Activated CD8-positive, alpha-beta memory T cell treated with anti-CD3 and anti-CD28 coated beads, Interleukin-2, amount 50 U/mL, for 24 hours (primary cell): ENCODE data around the gene USP17L22.
"Not testable (repeated sequence)": the region's sequence is repeated elsewhere in the genome, so short reads cannot be mapped to it uniquely, and the experiment has no call there.

Experiments
- DNase-seq: peaks from one replicate; pipeline ENCODE4 v3.0.0-alpha.2; 2020; ENCODE audit errors: extremely low read depth

Gene USP17L22, protein sequence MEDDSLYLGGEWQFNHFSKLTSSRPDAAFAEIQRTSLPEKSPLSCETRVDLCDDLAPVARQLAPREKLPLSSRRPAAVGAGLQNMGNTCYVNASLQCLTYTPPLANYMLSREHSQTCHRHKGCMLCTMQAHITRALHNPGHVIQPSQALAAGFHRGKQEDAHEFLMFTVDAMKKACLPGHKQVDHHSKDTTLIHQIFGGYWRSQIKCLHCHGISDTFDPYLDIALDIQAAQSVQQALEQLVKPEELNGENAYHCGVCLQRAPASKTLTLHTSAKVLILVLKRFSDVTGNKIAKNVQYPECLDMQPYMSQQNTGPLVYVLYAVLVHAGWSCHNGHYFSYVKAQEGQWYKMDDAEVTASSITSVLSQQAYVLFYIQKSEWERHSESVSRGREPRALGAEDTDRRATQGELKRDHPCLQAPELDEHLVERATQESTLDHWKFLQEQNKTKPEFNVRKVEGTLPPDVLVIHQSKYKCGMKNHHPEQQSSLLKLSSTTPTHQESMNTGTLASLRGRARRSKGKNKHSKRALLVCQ

DNA sequence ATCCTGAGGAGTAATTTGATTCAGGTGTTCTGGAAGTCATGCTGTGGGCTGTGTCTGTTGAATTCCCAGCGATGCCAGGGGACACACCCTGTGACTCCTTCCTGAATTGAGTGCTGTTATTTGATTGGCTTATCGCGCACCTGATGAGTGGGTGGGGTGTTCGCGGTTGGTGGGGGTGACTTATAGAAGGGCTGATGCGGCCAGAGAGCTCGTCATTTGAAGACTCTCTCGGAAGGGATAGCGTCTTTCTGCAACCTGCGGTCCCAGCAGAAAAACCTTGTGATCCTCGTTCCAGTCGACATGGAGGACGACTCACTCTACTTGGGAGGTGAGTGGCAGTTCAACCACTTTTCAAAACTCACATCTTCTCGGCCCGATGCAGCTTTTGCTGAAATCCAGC, at the start of gene USP17L22:
Gene USP17L22 (plus strand): TSS at position 301 of the 400 bp plus-strand sequence. CDS start 0 bp downstream, at position 301.
- DNase-seq, result not testable (repeated sequence)

GRCh38 chr4:9219852-9220251, 47.6 kb upstream of the USP17L22 start, which contains the start of gene USP17L12:
Gene USP17L12, plus strand, starts transcription at chr4:9220152. Its CDS starts 0 bp downstream, at chr4:9220152.
- not testable (repeated sequence) for DNase-seq

- not testable (repeated sequence) for DNase-seq
Observed at GRCh38 chr4:9224596-9224995, 42.8 kb upstream of the USP17L22 start, which contains the start of gene USP17L13. Gene USP17L13, plus strand, starts transcription at chr4:9224896. Its CDS starts 0 bp downstream, at chr4:9224896.

DNA sequence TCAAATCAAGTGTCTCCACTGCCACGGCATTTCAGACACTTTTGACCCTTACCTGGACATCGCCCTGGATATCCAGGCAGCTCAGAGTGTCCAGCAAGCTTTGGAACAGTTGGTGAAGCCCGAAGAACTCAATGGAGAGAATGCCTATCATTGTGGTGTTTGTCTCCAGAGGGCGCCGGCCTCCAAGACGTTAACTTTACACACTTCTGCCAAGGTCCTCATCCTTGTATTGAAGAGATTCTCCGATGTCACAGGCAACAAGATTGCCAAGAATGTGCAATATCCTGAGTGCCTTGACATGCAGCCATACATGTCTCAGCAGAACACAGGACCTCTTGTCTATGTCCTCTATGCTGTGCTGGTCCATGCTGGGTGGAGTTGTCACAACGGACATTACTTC, 37.2 kb upstream of the USP17L22 start:
- DNase-seq, result not testable (repeated sequence)

- DNase-seq, result not testable (repeated sequence)
Observed at GRCh38 chr4:9234085-9234484, 33.3 kb upstream of the USP17L22 start, which contains the start of gene USP17L15. Gene USP17L15, plus strand, starts transcription at chr4:9234385. Its CDS starts 0 bp downstream, at chr4:9234385.

DNA sequence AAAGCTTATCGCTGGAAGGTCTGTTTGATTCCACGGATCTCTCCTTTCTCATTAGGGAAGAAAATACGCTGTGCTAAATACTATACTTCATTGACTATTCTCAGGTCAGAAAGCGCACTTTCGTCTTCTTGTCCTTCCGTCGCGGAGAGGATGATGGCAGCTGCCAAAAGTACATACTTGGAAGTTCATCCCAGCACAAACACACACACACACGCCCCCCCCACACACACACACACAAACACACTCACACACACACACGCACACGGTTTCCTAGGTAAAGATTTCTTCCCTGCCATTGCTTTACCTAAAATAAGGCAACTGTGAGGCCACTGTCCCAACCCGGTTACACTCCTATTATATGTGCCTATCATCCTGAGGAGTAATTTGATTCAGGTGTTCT, 29.0 kb upstream of the USP17L22 start:
- DNase-seq, result not testable (repeated sequence)

- not testable (repeated sequence) for DNase-seq
Observed at GRCh38 chr4:9243579-9243978, 23.8 kb upstream of the USP17L22 start, which contains the start of gene USP17L17. Gene USP17L17, plus strand, starts transcription at chr4:9243879. Its CDS starts 0 bp downstream, at chr4:9243879.

DNA sequence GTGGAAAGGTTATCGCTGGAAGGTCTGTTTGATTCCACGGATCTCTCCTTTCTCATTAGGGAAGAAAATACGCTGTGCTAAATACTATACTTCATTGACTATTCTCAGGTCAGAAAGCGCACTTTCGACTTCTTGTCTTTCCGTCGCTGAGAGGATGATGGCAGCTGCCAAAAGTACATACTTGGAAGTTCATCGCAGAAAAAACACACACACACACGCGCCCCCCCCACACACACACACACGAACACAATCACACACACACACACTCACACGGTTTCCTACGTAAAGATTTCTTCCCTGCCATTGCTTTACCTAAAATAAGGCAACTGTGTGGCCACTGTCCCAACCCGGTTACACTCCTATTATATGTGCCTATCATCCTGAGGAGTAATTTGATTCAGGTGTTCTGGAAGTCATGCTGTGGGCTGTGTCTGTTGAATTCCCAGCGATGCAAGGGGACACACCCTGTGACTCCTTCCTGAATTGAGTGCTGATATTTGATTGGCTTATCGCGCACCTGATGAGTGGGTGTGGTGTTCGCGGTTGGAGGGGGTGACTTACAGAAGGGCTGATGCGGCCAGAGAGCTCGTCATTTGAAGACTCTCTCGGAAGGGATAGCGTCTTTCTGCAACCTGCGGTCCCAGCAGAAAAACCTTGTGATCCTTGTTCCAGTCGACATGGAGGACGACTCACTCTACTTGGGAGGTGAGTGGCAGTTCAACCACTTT, 19.3 kb upstream of the USP17L22 start, which contains the start of gene USP17L18:
Gene USP17L18 (plus strand): TSS at position 678 of the 728 bp plus-strand sequence. CDS start 0 bp downstream, at position 678.
- not testable (repeated sequence) for DNase-seq

DNA sequence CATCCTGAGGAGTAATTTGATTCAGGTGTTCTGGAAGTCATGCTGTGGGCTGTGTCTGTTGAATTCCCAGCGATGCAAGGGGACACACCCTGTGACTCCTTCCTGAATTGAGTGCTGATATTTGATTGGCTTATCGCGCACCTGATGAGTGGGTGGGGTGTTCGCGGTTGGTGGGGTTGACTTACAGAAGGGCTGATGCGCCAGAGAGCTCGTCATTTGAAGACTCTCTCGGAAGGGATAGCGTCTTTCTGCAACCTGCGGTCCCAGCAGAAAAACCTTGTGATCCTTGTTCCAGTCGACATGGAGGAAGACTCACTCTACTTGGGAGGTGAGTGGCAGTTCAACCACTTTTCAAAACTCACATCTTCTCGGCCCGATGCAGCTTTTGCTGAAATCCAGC, 14.3 kb upstream of the USP17L22 start, which contains the start of gene USP17L19:
Gene USP17L19 (plus strand): TSS at position 301 of the 400 bp plus-strand sequence. CDS start 0 bp downstream, at position 301.
- DNase-seq, result not testable (repeated sequence)

GRCh38 chr4:9257824-9258223, 9.6 kb upstream of the USP17L22 start, which contains the start of gene USP17L20:
Gene USP17L20, plus strand, starts transcription at chr4:9258124. Its CDS starts 0 bp downstream, at chr4:9258124.
- DNase-seq, result not testable (repeated sequence)

- DNase-seq, result not testable (repeated sequence)
Observed at GRCh38 chr4:9262572-9262971, 4.8 kb upstream of the USP17L22 start, which contains the start of gene USP17L21. Gene USP17L21, plus strand, starts transcription at chr4:9262872. Its CDS starts 0 bp downstream, at chr4:9262872.

DNA sequence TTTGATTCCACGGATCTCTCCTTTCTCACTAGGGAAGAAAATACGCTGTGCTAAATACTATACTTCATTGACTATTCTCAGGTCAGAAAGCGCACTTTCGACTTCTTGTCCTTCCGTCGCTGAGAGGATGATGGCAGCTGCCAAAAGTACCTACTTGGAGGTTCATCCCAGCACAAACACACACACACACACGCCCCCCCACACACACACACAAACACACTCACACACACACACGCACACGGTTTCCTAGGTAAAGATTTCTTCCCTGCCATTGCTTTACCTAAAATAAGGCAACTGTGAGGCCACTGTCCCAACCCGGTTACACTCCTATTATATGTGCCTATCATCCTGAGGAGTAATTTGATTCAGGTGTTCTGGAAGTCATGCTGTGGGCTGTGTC, 4.3 kb downstream of the USP17L22 start:
- DNase-seq, result not testable (repeated sequence)
